ENCODE results near the gene OR1N2.
"Not testable (repeated sequence)": the region's sequence is repeated elsewhere in the genome, so short reads cannot be mapped to it uniquely, and the experiment has no call there.

OR1N2 gene

DNA sequence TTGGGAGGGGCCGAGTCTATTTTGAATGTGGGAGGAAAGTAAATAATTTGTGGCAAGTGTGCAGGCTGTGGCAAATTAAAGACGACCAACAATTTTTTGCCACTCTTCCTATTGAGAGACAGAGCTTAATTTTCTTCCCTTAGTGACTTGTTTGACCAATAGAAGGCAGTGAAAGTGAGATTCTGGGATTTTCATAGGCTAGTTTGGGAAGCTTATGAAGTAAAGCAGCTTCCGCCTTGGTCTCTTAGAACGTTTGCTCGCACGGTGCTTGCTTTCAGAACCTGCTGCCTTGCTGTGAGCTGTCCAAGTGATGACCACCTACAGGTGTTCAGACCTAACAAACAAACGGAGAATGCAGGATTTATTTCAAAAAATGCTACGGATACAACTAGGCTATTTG, 6.7 kb upstream of the OR1N2 start:
- Histone ChIP-seq H3K27ac (ENCODE audit: low read length) (no peak overlapping the region), H3K9ac (ENCODE audit: low read depth, low read length) (no peak overlapping the region), H3K9me3 (ENCODE audit: insufficient read depth, low read depth, low read length) (peaks cover 81% of the 10 kb centered on the region), H3K36me3 (ENCODE audit: insufficient read depth, low read depth, low read length) (no peaks in the 10 kb centered on the region), H3K4me3 (ENCODE audit: low read length) (no peak overlapping the region), H3K4me1 (ENCODE audit: insufficient read depth, low read length) (no peaks in the 10 kb centered on the region), H3K27me3 (ENCODE audit: insufficient read depth, low read length) (no peaks in the 10 kb centered on the region)

GRCh38 chr9:122551371-122551770, 1.5 kb upstream of the OR1N2 start:
- Histone ChIP-seq H3K4me3 (ENCODE audit: low read length) (no peak overlapping the region), H3K4me1 (ENCODE audit: insufficient read depth, low read length) (no peaks in the 10 kb centered on the region), H3K27ac (ENCODE audit: low read length) (no peak overlapping the region), H3K9ac (ENCODE audit: low read depth, low read length) (no peak overlapping the region), H3K9me3 (ENCODE audit: insufficient read depth, low read depth, low read length) (peaks cover 83% of the 10 kb centered on the region), H3K36me3 (ENCODE audit: insufficient read depth, low read depth, low read length) (no peaks in the 10 kb centered on the region), H3K27me3 (ENCODE audit: insufficient read depth, low read length) (no peaks in the 10 kb centered on the region)

DNA sequence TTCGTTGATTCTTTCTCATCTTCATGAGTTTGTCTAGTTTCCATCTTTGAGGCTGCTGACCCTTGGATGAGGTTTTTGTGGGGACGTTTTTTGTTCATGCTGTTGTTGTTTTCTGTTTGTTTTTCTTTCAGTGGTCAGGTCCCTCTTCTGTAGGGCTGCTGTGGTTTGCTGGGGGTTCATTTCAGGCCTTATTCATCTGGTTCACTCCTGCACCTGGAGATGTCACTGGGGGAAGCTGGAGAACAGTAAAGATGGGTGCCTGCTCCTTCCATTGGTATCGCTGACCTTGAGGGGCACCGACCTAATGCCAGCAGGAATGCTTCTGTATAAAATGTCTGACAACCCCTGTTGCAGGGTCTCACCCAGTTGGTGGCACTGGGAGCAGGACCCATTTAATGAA, 8.5 kb downstream of the OR1N2 start:
- Histone ChIP-seq H3K4me3 (ENCODE audit: low read length) (no peak overlapping the region), H3K4me1 (ENCODE audit: insufficient read depth, low read length) (no peaks in the 10 kb centered on the region), H3K27me3 (ENCODE audit: insufficient read depth, low read length) (no peaks in the 10 kb centered on the region), H3K9me3 (ENCODE audit: insufficient read depth, low read depth, low read length) (peaks cover 80% of the 10 kb centered on the region), H3K27ac (ENCODE audit: low read length) (no peak overlapping the region), H3K9ac (ENCODE audit: low read depth, low read length) (no peak overlapping the region), H3K36me3 (ENCODE audit: insufficient read depth, low read depth, low read length) (no peaks in the 10 kb centered on the region)

GRCh38 chr9:122562134-122562760, 9.3 kb downstream of the OR1N2 start:
- no peak overlapping the region for H3K4me3 ChIP-seq (ENCODE audit: low read length)
- H3K27me3 ChIP-seq (ENCODE audit: insufficient read depth, low read length): no peaks in the 10 kb centered on the region
- H3K9ac ChIP-seq (ENCODE audit: low read depth, low read length): no peak overlapping the region
- H3K27ac ChIP-seq (ENCODE audit: low read length): no peak overlapping the region
- peaks cover 77% of the 10 kb centered on the region for H3K9me3 ChIP-seq (ENCODE audit: insufficient read depth, low read depth, low read length)
- no peaks in the 10 kb centered on the region for H3K4me1 ChIP-seq (ENCODE audit: insufficient read depth, low read length)
- H3K36me3 ChIP-seq (ENCODE audit: insufficient read depth, low read depth, low read length): no peaks in the 10 kb centered on the region

GRCh38 chr9:122567901-122568300, 15.0 kb downstream of the OR1N2 start:
- H3K27ac ChIP-seq (ENCODE audit: low read length): no peak overlapping the region

DNA sequence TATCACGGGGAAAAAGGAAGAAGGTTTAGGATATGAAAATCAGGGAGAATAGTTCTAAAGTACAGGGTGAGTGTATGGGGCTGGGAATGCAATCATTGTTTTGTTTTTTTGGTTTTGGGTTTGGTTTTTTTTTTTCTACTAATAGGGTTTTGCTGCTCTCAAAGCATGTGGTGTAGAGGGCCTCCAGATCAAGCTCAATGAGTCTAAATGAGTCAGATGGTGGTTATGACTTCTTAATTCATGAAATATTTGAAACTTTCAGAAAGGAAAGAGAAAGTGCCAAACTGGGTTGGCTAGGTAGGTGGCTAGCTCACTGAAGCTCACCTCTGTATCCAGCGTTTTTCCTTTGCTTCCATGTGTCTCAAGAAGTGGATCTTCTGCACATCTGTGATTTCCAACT, 19.5 kb downstream of the OR1N2 start:
- H3K9me3 ChIP-seq (ENCODE audit: insufficient read depth, low read depth, low read length): peaks cover 85% of the 10 kb centered on the region
- H3K27me3 ChIP-seq (ENCODE audit: insufficient read depth, low read length): no peaks in the 10 kb centered on the region
- H3K36me3 ChIP-seq (ENCODE audit: insufficient read depth, low read depth, low read length): no peaks in the 10 kb centered on the region
- no peak overlapping the region for H3K27ac ChIP-seq (ENCODE audit: low read length)
- H3K9ac ChIP-seq (ENCODE audit: low read depth, low read length): no peak overlapping the region
- H3K4me1 ChIP-seq (ENCODE audit: insufficient read depth, low read length): no peaks in the 10 kb centered on the region
- H3K4me3 ChIP-seq (ENCODE audit: low read length): no peak overlapping the region

More at GRCh38 chr9:122567901-122568300, 15.0 kb downstream of the OR1N2 start:
- peaks cover 82% of the 10 kb centered on the region for H3K9me3 ChIP-seq (ENCODE audit: insufficient read depth, low read depth, low read length)
- H3K9ac ChIP-seq (ENCODE audit: low read depth, low read length): no peak overlapping the region
- H3K4me1 ChIP-seq (ENCODE audit: insufficient read depth, low read length): no peaks in the 10 kb centered on the region
- H3K4me3 ChIP-seq (ENCODE audit: low read length): no peak overlapping the region
- no peaks in the 10 kb centered on the region for H3K36me3 ChIP-seq (ENCODE audit: insufficient read depth, low read depth, low read length)
- no peaks in the 10 kb centered on the region for H3K27me3 ChIP-seq (ENCODE audit: insufficient read depth, low read length)

- no peak overlapping the region for H3K9ac ChIP-seq (ENCODE audit: low read depth, low read length)
Observed at GRCh38 chr9:122579874-122580273, 27.0 kb downstream of the OR1N2 start.

DNA sequence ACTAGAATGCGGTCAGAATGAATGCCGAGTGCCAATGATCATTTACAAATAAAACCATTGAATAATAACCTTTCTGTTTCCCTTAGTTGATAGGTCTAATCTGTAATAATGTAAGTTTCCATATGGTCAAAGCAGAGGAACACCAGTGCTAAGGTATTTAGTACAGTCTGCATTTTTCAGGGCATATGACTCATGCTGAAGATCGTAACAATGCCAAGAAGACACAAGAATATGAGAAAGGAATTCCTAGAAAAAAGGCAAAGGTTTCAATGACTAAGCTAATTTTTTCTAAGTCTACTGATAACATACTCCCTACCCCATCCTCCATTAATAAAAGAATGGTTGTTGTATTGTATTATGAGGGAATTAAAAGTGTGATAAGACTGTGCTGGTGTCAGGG, 27.4 kb downstream of the OR1N2 start:
- peaks cover 79% of the 10 kb centered on the region for H3K9me3 ChIP-seq (ENCODE audit: insufficient read depth, low read depth, low read length)
- H3K27me3 ChIP-seq (ENCODE audit: insufficient read depth, low read length): no peaks in the 10 kb centered on the region
- no peaks in the 10 kb centered on the region for H3K4me1 ChIP-seq (ENCODE audit: insufficient read depth, low read length)
- no peak overlapping the region for H3K9ac ChIP-seq (ENCODE audit: low read depth, low read length)
- H3K27ac ChIP-seq (ENCODE audit: low read length): no peak overlapping the region
- H3K4me3 ChIP-seq (ENCODE audit: low read length): no peak overlapping the region
- H3K36me3 ChIP-seq (ENCODE audit: insufficient read depth, low read depth, low read length): no peaks in the 10 kb centered on the region

More at GRCh38 chr9:122579874-122580273, 27.0 kb downstream of the OR1N2 start:
- Histone ChIP-seq H3K27me3 (ENCODE audit: insufficient read depth, low read length) (no peaks in the 10 kb centered on the region), H3K27ac (ENCODE audit: low read length) (no peak overlapping the region), H3K4me1 (ENCODE audit: insufficient read depth, low read length) (no peaks in the 10 kb centered on the region), H3K4me3 (ENCODE audit: low read length) (no peak overlapping the region), H3K36me3 (ENCODE audit: insufficient read depth, low read depth, low read length) (no peaks in the 10 kb centered on the region), H3K9me3 (ENCODE audit: insufficient read depth, low read depth, low read length) (peaks cover 76% of the 10 kb centered on the region)

DNA sequence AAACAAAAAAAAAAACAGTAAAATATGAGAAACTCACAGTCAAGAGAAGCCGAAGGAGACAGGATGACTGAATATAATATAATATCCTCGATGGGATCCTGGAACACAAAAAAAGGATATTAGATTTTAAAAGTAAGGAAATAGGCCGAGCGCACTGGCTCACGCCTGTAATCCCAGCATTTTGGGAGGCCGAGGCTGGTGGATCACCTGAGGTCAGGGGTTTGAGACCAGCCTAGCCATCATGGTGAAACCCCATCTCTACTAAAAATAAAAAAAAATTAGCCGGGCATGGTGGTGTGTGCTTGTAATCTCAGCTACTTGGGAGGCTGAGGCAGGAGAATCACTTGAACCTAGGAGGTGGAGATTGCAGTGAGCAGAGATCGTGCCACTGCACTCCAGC, 30.4 kb downstream of the OR1N2 start, which contains the start of gene OR1L8:
Gene OR1L8 (minus strand): TSS at position 101 of the 400 bp plus-strand sequence. CDS start 14,907 bp downstream, outside the sequence.
- not testable (repeated sequence) for H3K4me1 ChIP-seq (ENCODE audit: insufficient read depth, low read length); H3K36me3 ChIP-seq (ENCODE audit: insufficient read depth, low read depth, low read length); H3K9ac ChIP-seq (ENCODE audit: low read depth, low read length); H3K27ac ChIP-seq (ENCODE audit: low read length); H3K4me3 ChIP-seq (ENCODE audit: low read length); H3K27me3 ChIP-seq (ENCODE audit: insufficient read depth, low read length)
- H3K9me3 ChIP-seq (ENCODE audit: insufficient read depth, low read depth, low read length): peaks cover 70% of the 10 kb centered on the region
